K562 (cell line): ENCODE data around the gene ACTRT2.

Experiments
- HCFC1 ChIP-seq: IDR thresholded peaks from 2 replicates; pipeline ENCODE4 v1.6.1; 2012; ENCODE audit warnings: low read depth, low read length, improper control_type of control experiment
- POLR2A ChIP-seq: fragments of 450-650 bp; conservative IDR thresholded peaks from 2 replicates; pipeline ENCODE4 v1.6.1; 2016
- SP1 ChIP-seq: sonication (generic); formaldehyde crosslinking; IDR thresholded peaks from 2 replicates; pipeline ENCODE4 v1.8.1; 2022; ENCODE audit warnings: mild to moderate bottlenecking, missing genetic modification reagents

DNA sequence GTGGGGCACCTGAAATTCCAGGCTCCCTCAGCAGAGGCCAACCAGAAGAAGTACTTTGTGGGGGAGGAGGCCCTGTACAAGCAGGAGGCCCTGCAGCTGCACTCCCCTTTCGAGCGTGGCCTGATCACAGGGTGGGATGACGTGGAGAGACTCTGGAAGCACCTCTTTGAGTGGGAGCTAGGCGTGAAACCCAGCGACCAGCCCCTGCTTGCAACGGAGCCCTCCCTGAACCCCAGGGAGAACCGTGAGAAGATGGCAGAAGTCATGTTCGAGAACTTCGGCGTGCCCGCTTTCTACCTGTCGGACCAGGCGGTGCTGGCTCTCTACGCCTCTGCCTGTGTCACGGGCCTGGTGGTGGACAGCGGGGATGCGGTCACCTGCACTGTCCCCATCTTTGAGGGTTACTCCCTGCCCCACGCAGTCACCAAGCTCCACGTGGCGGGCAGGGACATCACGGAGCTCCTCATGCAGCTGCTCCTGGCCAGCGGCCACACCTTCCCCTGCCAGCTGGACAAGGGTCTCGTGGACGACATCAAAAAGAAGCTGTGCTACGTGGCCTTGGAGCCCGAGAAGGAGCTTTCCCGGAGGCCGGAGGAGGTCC lies 634 bp downstream of the ACTRT2 start:
- TF ChIP-seq POLR2A (no peak), SP1 (CRISPR knock-in tag) (no peak), HCFC1 (no peak)
